BJ (cell line): ENCODE data around the gene FGFR4. TPM values are rescaled to one million over a fixed set of nuclear protein-coding genes. Genes with fewer than 3 reads are reported as not detected.

ENCODE experiments used
- CTCF ChIA-PET: fragments of 350-600 bp; formaldehyde crosslinking; extraction: SDS; loops from one replicate; lab custom pipeline; 2021; ENCODE audit warnings: antibody characterized with exemption, inconsistent platforms; lab: Yijun Ruan, JAX
- POLR2A ChIA-PET: fragments of 300-600 bp; sonication (Branson Sonifier 250); formaldehyde crosslinking; extraction: SDS; loops from one replicate; lab custom pipeline; 2021; ENCODE audit warnings: antibody characterized with exemption; lab: Charles Lee
- DNase-seq: peaks from one replicate; pipeline ENCODE4 v3.0.0-alpha.2; 2011; ENCODE audit warnings: low read depth
- H3K27me3 ChIP-seq: 2 replicates; pipeline ENCODE4 v1.6.0; 2011; ENCODE audit warnings: low read length; ENCODE audit not compliant: control insufficient read depth, insufficient read depth
- H3K36me3 ChIP-seq: 2 replicates; pipeline ENCODE4 v1.5.1; 2011; ENCODE audit warnings: low read length; ENCODE audit not compliant: control insufficient read depth, insufficient read depth
- H3K4me3 ChIP-seq: 2 replicates; pipeline ENCODE4 v1.5.1; 2011; ENCODE audit warnings: low read depth, mild to moderate bottlenecking, control low read depth, low read length
- polyA plus RNA-seq: library from polyadenylated mRNA; depleted of rRNA; stranded (reverse); fragments of >200 nt; gene quantifications from 2 replicates; pipeline ENCODE4 v1.2.3, GENCODE V29; 2011; rRNA removed
- TF ChIP-seq, protein P1 (sequence below): IDR thresholded peaks from 2 replicates; pipeline ENCODE4 v1.5.1; 2011; ENCODE audit warnings: low read depth, mild to moderate bottlenecking, control low read depth, inconsistent platforms, low read length, moderate library complexity; ENCODE audit not compliant: insufficient read depth

Gene FGFR4
- polyA plus RNA-seq, 1 experiment, result 0.12 TPM

DNA sequence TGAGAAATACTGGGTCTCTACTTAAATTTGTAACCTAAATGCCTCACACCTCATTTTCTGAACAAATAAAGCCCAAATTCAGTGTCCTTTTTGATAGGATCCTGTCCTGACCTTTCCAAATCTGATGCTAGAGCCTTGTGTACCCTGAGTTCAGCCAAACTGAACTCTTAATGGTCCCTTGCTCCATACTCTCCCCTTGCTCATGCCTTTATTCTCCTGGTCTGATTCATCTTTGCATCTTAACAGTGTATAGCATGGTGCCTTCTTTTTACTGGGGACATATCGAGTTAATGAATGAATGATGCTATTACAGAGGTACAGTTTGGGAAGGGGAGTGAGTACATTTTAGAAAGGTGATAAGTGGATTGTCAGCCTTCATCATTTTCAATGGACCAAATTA lies 56.1 kb downstream of the FGFR4 start:
- CTCF ChIA-PET, result no interaction called here
- H3K27me3 ChIP-seq, result no peaks in the 10 kb centered on the region
- TF ChIP-seq, protein P1, sequence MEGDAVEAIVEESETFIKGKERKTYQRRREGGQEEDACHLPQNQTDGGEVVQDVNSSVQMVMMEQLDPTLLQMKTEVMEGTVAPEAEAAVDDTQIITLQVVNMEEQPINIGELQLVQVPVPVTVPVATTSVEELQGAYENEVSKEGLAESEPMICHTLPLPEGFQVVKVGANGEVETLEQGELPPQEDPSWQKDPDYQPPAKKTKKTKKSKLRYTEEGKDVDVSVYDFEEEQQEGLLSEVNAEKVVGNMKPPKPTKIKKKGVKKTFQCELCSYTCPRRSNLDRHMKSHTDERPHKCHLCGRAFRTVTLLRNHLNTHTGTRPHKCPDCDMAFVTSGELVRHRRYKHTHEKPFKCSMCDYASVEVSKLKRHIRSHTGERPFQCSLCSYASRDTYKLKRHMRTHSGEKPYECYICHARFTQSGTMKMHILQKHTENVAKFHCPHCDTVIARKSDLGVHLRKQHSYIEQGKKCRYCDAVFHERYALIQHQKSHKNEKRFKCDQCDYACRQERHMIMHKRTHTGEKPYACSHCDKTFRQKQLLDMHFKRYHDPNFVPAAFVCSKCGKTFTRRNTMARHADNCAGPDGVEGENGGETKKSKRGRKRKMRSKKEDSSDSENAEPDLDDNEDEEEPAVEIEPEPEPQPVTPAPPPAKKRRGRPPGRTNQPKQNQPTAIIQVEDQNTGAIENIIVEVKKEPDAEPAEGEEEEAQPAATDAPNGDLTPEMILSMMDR, result no peak
- POLR2A ChIA-PET, result interaction anchor here (0.7 kb wide), 1 partner anchor 13 kb away, joined by 3 read pairs; no protein-coding TSS in a partner anchor
- DNase-seq, result no peak
- peaks cover 6% of the 10 kb centered on the region for H3K36me3 ChIP-seq
- H3K4me3 ChIP-seq, result no peak overlapping the region

- DNase-seq, result no peak
- Histone ChIP-seq H3K36me3 (peaks cover 8% of the 10 kb centered on the region), H3K27me3 (no peaks in the 10 kb centered on the region), H3K4me3 (no peak overlapping the region)
- POLR2A ChIA-PET, result no interaction called here
- TF ChIP-seq, protein P1, result no peak
- CTCF ChIA-PET, result interaction anchor here (0.6 to 1.2 kb wide), 3 partner anchors 29 to 43 kb away, joined by 3 to 4 read pairs (median 3); no protein-coding TSS in a partner anchor
Measured at GRCh38 chr5:177146891-177147638, 60.4 kb downstream of the FGFR4 start.

Other genes starting within 250 kb of the FGFR4 start
- gene HK3, start 187.6 kb upstream of the FGFR4 start, polyA plus RNA-seq, result not detected in 2 replicates
- 14.1 and 20.1 TPM in 2 replicates for gene UIMC1, start 80.1 kb upstream of the FGFR4 start, polyA plus RNA-seq
- gene ZNF346, start 64.2 kb upstream of the FGFR4 start, polyA plus RNA-seq, result 14.4 and 16.8 TPM in 2 replicates
- gene NSD1, start 46.9 kb downstream of the FGFR4 start, polyA plus RNA-seq, result 15.8 and 21.4 TPM in 2 replicates
- 39.7 and 54.7 TPM in 2 replicates for gene RAB24, start 216.8 kb downstream of the FGFR4 start, polyA plus RNA-seq
- 182 and 245 TPM in 2 replicates for gene PRELID1, start 216.9 kb downstream of the FGFR4 start, polyA plus RNA-seq
- gene MXD3, start 225.0 kb downstream of the FGFR4 start, polyA plus RNA-seq, result 11.8 and 18.1 TPM in 2 replicates